AG10803 (cell line): Measurements from ENCODE around the gene DCUN1D2.
"Not testable (repeated sequence)": the region's sequence is repeated elsewhere in the genome, so short reads cannot be mapped to it uniquely, and the experiment has no call there.

Experiments used
- DNase-seq: peaks from one replicate; pipeline ENCODE4 v3.0.0; 2010; ENCODE audit warnings: low read depth
- H3K4me3 ChIP-seq: 2 replicates; pipeline ENCODE4 v1.5.1; 2011; ENCODE audit warnings: mild to moderate bottlenecking, low read length, control low read depth
- TF ChIP-seq, protein P1 (sequence below): conservative IDR thresholded peaks from 2 replicates; pipeline ENCODE4 v1.5.1; 2011; ENCODE audit warnings: mild to moderate bottlenecking, low read length, control low read depth, inconsistent platforms

DCUN1D2 gene

DNA sequence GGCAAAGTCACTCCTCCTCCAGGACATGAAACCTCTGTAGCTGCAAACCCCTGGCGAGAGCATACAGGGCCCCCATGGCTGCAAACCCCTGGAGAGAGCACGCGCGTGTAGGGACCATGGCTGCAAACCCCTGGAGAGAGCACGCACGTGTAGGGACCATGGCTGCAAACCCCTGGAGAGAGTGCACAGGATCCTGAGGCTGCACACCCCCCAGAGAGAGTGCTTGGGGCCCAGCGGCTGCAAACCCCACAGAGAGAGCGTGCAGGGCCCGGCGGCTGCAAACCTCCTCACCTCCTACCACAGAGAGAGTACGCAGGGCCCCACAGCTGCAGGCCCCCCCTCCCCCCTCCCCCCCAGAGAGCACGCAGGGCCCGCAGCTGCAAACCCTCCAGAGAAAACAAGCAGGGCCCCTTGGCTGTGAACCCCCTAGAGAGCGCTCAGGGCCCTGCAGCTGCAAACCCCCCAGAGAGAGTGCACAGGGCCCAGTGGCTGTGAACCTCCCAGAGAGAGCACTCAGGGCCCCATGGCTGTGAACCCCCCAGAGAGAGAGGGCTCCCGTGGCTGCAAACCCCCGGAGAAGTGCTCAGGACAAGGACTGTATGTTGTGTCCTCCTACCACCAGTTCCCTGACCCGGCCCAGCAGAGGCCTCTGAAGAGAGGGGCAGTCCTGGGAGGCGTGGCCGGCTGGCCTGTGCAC lies 44.6 kb downstream of the DCUN1D2 start:
- TF ChIP-seq, protein P1, sequence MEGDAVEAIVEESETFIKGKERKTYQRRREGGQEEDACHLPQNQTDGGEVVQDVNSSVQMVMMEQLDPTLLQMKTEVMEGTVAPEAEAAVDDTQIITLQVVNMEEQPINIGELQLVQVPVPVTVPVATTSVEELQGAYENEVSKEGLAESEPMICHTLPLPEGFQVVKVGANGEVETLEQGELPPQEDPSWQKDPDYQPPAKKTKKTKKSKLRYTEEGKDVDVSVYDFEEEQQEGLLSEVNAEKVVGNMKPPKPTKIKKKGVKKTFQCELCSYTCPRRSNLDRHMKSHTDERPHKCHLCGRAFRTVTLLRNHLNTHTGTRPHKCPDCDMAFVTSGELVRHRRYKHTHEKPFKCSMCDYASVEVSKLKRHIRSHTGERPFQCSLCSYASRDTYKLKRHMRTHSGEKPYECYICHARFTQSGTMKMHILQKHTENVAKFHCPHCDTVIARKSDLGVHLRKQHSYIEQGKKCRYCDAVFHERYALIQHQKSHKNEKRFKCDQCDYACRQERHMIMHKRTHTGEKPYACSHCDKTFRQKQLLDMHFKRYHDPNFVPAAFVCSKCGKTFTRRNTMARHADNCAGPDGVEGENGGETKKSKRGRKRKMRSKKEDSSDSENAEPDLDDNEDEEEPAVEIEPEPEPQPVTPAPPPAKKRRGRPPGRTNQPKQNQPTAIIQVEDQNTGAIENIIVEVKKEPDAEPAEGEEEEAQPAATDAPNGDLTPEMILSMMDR, result no peak
- no peak overlapping the region for H3K4me3 ChIP-seq
- DNase-seq, result no peak

DNA sequence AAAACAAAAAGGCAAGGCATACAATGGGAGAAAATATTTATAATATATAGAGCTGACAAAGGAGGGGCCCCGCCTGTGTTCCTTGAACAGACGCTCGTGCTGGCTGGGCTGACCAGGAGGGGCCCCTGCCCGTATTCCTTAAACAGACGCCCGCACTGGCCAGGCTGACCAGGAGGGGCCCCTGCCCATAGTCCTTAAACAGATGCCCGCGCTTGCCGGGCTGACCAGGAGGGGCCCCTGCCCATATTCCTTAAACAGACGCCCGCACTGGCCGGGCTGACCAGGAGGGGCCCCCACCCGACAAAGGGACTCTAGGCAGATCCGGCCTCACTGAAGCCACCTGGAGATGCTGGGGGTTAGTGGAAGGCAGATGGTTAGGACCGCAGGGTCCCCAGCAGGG lies 46.5 kb downstream of the DCUN1D2 start:
- H3K4me3 ChIP-seq, result no peak overlapping the region
- TF ChIP-seq, protein P1, result no peak
- no peak for DNase-seq

DNA sequence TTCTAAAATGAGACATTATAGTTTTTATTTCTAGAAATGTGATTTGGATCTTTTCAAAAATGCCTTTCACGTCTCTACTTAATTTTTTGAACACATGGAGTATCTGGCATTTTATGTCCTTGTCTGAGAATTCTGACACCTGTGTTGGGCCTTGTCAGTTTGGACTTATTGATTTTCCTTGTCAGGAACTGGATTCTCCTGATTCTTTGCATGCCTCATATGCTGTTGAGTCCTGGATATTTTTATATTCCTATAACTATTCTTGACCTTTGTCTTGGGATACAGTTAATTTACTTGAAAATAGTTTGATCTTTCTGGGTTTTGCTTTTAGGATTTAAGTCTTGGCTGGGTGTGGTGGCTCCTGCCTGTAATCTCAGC lies 47.5 kb downstream of the DCUN1D2 start:
- H3K4me3 ChIP-seq, result no peak overlapping the region
- TF ChIP-seq, protein P1, result no peak
- no peak for DNase-seq

DNA sequence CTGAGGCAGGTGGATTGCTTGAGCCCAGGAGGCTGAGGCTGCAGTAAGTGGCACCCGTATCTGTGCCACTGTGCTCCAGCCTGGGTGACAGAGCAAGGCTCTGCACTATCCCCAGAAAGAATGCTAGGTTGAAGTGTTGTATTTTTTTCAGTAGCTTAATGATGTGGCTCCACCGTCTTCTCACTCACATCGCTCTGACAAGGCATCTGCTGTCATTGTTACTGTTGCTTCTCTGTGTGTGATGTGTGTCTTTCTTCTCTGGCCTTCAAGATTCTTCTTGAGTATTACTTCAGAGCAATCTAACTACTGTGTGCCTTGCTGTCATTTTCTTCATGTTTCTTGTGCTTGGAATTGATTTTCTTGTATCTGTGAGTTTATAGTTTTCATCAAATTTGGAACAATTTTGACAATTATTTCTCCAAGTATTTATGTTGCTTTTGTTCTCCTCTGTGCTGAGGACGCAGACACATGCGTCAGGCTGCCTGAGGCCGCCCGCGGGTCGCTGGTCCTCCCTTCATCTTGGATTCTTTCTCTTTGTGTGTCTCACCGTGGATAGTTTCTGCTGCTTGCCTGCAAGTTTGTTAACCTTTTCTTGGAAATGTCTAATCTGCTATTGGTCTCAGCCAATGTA lies 48.0 kb downstream of the DCUN1D2 start:
- TF ChIP-seq, protein P1, result no peak
- no peak overlapping the region for H3K4me3 ChIP-seq
- no peak for DNase-seq

DNA sequence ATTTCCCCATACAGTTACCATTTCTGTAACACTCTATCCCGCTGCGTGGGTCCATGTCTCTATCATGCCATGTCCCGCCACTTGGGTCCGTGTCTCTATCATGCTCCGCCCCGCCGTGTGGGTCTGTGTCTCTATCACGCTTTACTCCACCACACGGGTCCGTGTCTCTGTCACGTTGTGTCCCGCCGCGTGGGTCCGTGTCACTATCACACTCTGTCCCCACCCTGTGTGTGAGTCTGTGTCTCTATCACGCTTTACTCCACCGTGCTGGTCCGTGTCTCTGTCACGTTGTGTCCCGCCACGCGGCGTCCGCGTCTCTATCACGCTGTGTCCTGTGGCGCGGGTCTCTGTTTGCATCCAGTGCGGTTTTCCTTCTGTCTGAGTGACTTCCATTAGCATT lies 48.9 kb downstream of the DCUN1D2 start:
- no peak for DNase-seq
- no peak overlapping the region for H3K4me3 ChIP-seq
- TF ChIP-seq, protein P1, result no peak

DNA sequence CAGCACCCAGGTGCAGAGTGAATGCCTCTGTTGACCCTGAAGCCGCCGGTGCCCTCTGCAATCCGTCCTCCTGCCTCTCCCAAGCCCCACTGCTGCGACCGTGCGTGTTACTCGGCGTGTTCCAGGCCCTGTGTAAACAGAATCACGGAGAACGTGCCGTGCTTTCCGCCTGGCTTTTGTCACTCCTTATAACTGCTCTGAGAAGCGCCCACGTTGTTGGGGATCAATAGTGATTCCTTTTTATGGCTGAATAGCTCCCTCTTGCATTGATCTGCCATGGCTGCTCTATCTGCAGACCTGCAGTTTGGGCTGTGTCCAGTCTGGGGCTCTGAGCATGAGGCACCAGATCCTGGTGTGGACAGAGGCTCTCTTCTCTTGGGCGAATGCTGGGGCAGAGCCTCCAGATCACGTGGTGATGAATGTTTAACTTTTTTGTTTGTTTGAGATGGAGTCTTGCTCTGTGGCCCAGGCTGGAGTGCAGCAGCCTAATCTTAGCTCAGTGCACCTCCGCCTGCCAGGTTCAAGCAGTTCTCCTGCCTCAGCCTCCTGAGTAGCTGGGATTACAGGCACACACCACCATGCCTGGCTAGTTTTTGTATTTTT lies 53.0 kb downstream of the DCUN1D2 start:
- no peak overlapping the region for H3K4me3 ChIP-seq
- DNase-seq, result no peak
- TF ChIP-seq, protein P1, result no peak

DNA sequence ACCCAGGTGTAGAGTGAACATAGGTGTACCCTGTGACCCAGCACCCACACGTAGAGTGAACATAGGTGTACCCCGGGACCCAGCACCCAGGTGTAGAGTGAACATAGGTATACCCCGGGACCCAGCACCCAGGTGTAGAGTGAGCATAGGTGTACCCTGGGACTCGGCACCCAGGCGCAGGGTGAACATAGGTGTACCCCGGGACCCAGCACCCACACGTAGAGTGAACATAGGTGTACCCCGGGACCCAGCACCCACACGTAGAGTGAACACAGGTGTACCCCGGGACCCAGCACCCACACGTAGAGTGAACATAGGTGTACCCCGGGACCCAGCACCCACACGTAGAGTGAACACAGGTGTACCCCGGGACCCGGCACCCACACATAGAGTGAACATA lies 53.6 kb downstream of the DCUN1D2 start:
- H3K4me3 ChIP-seq, DNase-seq: not testable (repeated sequence)

DNA sequence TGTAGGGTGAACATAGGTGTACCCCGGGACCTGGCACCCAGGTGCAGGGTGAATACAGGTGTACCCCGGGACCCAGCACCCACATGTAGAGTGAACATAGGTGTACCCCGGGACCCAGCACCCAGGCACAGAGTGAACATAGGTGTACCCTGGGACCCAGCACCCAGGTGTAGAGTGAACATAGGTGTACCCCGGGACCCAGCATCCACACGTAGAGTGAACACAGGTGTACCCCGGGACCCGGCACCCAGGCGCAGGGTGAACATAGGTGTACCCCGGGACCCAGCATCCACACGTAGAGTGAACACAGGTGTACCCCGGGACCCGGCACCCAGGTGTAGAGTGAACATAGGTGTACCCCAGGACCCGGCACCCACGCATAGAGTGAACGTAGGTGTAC lies 54.6 kb downstream of the DCUN1D2 start:
- not testable (repeated sequence) for DNase-seq, H3K4me3 ChIP-seq
